ENCODE data around the gene THADA.
"Not testable (repeated sequence)": the region's sequence is repeated elsewhere in the genome, so short reads cannot be mapped to it uniquely, and the experiment has no call there.

Gene THADA

DNA sequence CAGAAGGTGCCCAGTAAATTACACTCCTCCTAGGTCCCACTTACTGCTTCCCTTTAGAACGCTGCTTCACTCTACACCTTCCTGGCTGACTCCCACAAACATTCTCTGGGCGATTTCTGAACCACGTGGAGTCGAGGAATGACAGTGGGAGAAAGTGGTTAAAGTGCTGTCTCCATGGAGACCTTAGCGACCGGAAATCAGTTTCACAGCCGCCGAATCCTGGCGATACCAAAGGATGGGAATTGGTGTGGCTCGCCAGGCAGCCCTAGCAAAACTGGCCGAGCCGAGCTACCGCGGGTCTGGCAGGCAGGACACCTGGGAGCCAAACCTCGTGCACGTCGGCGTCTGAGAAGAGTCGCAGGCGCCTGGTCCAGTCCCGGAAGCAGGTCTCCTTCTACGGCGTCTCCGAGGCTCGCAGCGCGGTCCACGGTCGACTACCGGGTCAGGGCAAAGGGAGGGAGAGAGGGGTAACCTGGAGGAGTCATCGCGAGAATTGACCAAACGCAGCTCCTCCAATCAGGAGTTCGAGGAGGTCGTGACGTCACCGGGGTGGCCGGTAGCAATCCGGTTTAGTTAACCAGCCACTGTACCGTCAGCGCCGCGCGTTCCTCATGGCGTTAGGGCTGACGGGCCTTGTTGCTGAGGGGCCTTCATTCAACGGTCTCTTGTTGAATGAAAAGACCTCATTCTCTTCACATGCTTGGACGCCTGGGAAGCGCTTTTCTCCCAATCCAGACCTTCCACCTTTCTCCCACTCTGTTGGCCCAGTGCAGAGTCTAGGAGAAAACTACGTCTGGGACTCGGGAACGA is at the start of gene THADA:
Gene THADA, minus strand, starts transcription at position 436 of the 810 bp plus-strand sequence. CDS start 3,646 bp downstream, outside the sequence.
- peak; percentile 100 for DNase-seq

- no peak for DNase-seq
These were observed 47.8 kb upstream of the THADA start for GRCh38 chr2:43643680-43644079.

DNA sequence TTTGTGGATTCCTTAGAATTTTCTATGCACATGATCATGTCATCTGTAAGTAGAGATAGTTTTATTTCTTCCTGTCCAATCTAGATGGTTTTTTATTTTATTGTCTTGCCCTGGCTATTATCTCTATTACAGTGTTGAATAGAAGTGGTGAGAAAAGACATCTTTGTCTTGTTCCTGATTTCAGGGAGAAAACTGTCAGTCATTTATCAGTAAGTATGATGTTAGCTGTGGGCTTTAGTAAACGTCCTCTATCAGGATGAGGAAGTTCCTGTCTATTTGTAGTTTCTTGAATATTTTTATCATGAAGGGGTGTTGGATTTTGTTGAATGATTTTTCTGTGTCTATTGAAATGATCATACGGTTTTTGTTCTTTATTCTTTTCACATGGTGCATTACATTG is 46.5 kb upstream of the THADA start:
- no peak for DNase-seq

GRCh38 chr2:43637030-43637803 is 41.4 kb upstream of the THADA start, which contains the start of gene PLEKHH2:
Gene PLEKHH2, plus strand, starts transcription at chr2:43637260. Its CDS starts 7,414 bp downstream, at chr2:43644674.
- peak; percentile 84 to 92 (median 87) for DNase-seq

DNA sequence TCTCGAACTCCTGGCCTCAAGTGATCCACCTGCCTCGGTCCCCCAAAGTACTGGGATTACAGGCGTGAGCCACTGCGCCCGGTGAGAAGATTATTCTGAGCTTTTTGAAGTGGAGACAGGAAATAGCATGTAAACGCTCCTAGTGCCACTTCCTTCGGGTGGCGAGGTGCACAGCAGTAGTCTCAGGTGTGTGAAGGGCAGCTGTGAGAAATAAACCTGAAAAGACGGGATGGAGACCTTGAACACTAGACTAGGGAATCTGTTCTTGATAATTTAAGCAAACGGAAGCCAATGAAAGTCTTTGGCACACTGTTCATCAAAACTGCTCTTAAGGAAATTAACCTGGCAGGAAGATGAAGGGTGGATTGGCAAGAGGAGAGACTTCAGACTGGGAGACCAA is 40.8 kb upstream of the THADA start:
- no peak for DNase-seq

DNA sequence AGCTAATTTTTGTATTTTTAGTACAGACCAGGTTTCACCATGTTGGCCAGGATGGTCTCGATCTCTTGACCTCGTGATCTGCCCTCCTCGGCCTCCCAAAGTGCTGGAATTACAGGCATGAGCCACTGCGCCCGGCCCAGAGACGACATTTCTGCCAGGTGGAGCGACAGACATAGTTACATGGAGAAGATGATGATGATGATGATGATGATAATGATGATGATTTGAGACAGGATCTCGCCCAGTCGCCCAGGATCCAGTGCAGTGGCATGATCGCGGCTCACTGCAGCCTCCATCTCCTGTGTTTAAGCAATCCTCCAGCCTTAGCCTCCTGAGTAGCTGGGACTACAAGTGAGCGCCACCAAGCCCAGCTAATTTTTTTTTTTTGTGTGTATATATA is 40.3 kb upstream of the THADA start:
- not testable (repeated sequence) for DNase-seq

GRCh38 chr2:43634604-43635306 is 38.9 kb upstream of the THADA start:
- DNase-seq = no peak

DNA sequence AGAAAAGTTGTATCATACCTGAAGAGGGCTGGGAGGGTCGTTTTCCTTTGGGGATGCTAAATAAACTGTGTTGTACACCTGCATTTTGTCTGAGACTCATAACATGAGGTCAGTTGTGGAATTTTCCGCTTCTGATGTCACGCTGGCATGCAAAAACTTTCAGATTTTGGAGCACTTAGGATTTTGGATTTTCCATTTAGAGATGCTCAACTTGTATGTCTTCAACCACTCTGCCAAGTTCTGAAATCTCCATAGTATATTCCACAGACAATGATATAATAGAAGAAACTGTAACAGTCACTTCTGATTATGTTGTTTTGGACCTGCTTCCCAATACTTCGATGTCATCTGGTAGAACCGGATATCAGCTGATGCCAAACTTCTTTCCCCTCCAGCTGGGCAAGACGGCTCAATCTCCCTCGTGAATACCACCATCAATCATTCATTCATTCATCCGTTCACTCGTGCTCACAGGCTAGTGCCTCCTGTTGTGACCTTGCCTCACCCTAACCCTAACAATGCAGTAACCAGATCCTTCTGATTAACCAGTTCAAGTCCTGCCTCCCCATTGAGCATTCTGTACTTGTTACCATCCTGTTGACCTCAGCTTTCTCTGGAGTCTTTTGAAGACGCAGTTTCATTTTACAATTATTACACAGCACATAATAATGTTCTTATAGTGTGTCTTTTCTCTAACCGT is 35.9 kb upstream of the THADA start:
- no peak for DNase-seq

DNA sequence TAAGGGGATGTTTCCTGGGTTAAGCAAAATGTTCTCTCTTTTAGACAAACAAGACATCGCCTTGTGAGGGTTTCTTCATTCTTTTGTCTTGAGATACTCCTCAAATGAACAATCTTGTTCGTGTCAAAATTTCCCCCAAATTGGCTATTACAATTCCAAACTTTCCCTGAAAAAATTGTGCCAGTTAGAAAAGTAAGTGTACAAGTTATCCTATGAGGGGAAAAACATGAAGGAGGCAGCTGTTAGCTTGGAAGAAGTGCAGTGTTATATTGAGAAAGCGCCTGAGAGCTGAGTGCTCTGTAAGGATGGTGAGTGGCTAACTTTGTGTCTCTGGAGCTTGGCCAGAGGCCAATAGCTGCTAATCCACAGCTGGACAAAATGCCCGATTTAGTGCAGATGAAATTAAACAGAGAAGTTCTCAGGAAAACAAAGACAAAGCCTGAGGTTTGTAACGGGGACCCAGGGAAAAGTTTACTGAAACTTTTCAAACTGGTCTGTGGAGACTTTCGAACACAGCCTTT is 27.2 kb upstream of the THADA start:
- DNase-seq = no peak

- DNase-seq = no peak
These were observed 23.7 kb upstream of the THADA start for GRCh38 chr2:43619511-43619910.

- no peak for DNase-seq
These were observed 21.3 kb upstream of the THADA start for GRCh38 chr2:43616967-43617680.

DNA sequence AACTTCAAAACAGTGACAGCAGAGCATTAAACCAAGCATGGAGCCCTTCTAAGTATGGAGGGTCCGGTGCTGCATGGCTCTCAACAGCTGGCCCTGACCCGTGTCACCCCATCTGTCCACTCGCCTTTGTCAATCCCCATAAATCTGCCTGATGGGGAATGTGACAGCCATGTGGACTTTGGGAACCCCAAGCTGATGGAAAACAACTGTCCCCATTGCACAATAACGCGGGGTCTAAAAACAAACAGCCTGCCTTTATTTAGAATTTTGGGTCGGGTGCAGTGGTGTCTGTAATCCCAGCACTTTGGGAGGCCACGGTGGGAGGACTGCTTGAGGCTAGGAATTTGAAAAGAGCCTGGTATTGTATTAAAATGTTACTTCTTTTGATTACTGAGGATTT is 17.1 kb upstream of the THADA start:
- no peak for DNase-seq

GRCh38 chr2:43611987-43612894 is 16.4 kb upstream of the THADA start:
- DNase-seq = peak; percentile 79 to 86 (median 86)

- DNase-seq = no peak
These were observed 14.5 kb upstream of the THADA start for GRCh38 chr2:43610361-43610760.

- peak; percentile 63 to 83 (median 71) for DNase-seq
These were observed 13.6 kb upstream of the THADA start for GRCh38 chr2:43609290-43609918.

DNA sequence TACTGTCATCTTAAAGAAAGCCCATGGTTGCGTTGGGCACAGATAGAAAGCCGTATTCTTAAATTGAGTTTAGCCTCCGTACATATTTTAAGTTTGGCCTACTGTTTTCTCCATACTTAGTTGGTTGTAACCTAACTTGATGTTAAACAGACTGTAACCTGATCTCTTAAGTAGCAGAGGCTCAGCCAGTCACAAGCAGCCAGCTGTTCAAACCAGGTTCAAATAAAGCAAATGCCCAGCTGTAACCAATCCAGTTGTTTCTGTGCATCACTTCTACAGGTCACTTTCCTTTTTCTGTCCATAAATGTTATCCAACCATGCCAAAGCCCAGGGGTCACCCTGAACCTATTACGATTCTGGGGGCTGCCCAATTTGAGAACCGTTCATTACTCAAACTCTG is 10.0 kb upstream of the THADA start:
- no peak for DNase-seq

DNA sequence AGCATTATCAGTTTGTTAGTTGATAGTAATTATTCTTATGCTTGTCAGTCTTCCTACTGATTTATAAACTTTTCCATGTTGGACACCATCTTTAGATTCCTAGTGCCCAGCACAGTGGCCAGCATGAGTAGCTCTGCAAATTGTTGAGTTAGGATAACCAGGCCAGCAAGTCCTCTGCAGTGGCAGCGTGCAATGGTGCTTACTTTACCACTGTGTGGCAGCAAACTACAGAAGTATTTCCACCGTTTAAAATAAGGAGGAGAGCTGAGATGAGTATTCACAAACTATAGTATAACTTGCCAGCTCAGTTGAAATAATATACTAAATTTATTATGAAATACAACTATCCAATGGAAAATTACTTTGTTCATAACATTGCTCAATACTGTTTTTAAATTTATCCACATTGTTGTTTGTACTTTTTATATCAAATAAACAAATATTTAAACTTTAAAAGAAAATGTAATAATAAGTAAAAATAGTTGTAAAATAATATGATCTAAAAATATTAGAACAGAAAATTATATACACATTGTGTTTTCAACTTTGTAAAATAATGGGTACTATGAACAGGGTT is 9.3 kb upstream of the THADA start:
- DNase-seq = peak; percentile 45 to 50 (median 49)

DNA sequence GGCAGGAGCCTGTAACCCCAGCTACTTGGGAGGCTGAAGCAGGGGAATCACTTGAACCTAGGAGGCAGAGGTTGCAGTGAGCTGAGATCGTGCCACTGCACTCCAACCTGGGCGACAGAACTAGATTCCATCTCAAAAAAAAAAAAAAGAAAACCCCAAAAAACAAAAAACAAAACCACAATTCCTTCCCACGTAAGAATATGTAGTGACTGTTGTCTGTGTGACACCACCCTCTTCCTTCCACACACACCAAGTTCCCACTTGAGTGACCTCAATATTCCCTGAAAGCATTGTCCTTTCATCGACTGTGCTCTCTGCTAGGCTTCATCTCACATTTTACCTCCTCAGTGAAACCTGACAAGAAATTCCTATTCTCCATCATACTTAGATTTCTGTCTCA is 8.8 kb upstream of the THADA start:
- peak in 1 of 3 donors; percentile 6 for DNase-seq

DNA sequence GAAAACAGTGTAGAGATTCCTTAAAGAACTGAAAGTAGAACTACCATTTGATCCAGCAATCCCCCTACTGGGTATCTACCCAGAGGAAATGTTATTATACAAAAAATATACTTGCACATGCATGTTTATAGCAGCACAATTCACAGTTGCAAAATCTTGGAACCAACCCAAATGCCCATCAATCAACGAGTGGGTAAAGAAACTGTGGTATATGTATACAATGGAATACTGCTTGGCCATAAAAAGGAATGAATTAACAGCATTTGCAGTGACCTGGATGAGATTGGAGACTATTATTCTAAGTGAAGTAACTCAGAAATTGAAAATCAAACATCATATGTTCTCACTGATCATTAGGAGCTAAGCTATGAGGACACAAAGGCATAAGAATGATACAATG is 4.8 kb upstream of the THADA start:
- DNase-seq = not testable (repeated sequence)

GRCh38 chr2:43594875-43595274 is 963 bp downstream of the THADA start:
- DNase-seq = no peak
